ENCODE data around the gene IFNGR2.

- TF ChIP-seq CTCF (IDR thresholded peaks at IDR 0.05) (no peak), POLR2A (IDR thresholded peaks at IDR 0.05) (no peak)
Measured at GRCh38 chr21:33396436-33396835, 6.8 kb upstream of the IFNGR2 start.
